Activated naive CD8-positive, alpha-beta T cell treated with anti-CD3 and anti-CD28 coated beads, Interleukin-2, amount 50 U/mL, for 16 hours (primary cell): Measurements from ENCODE around the gene FAM161B.
"Not testable (repeated sequence)": the region's sequence is repeated elsewhere in the genome, so short reads cannot be mapped to it uniquely, and the experiment has no call there.

ENCODE experiments used
- DNase-seq: peaks from one replicate; pipeline ENCODE4 v3.0.0-alpha.2; 2020; ENCODE audit warnings: low read depth, low spot score

Gene FAM161B

GRCh38 chr14:73944432-73945158 lies 5.3 kb downstream of the FAM161B start:
- DNase-seq, result no peak

- no peak for DNase-seq
Observed at GRCh38 chr14:73943083-73943482, 6.8 kb downstream of the FAM161B start.

- no peak for DNase-seq
Observed at GRCh38 chr14:73942180-73942579, 7.7 kb downstream of the FAM161B start.

GRCh38 chr14:73937012-73937411 lies 12.9 kb downstream of the FAM161B start:
- no peak for DNase-seq

GRCh38 chr14:73936548-73936947 lies 13.3 kb downstream of the FAM161B start:
- DNase-seq, result no peak

- no peak for DNase-seq
Observed at GRCh38 chr14:73935666-73936065, 14.2 kb downstream of the FAM161B start.

- DNase-seq, result no peak
Observed at GRCh38 chr14:73924337-73924736, 25.6 kb downstream of the FAM161B start.

- not testable (repeated sequence) for DNase-seq
Observed at GRCh38 chr14:73919457-73919856, 30.4 kb downstream of the FAM161B start.

- no peak for DNase-seq
Observed at GRCh38 chr14:73916324-73916723, 33.6 kb downstream of the FAM161B start.

- DNase-seq, result no peak
Observed at GRCh38 chr14:73913256-73913655, 36.6 kb downstream of the FAM161B start.

GRCh38 chr14:73909681-73910080 lies 40.2 kb downstream of the FAM161B start:
- DNase-seq, result no peak

GRCh38 chr14:73903028-73903427 lies 46.9 kb downstream of the FAM161B start:
- no peak for DNase-seq

- DNase-seq, result no peak
Observed at GRCh38 chr14:73896521-73896920, 53.4 kb downstream of the FAM161B start.

GRCh38 chr14:73895939-73896338 lies 54.0 kb downstream of the FAM161B start:
- DNase-seq, result no peak

GRCh38 chr14:73894180-73894687 lies 55.7 kb downstream of the FAM161B start:
- DNase-seq, result not testable (repeated sequence)

GRCh38 chr14:73889376-73889775 lies 60.5 kb downstream of the FAM161B start:
- DNase-seq, result no peak

GRCh38 chr14:73888971-73889370 lies 60.9 kb downstream of the FAM161B start:
- DNase-seq, result no peak

GRCh38 chr14:73888460-73888725 lies 61.5 kb downstream of the FAM161B start:
- DNase-seq, result no peak

- no peak for DNase-seq
Observed at GRCh38 chr14:73887694-73888459, 62.0 kb downstream of the FAM161B start.

- DNase-seq, result no peak
Observed at GRCh38 chr14:73887318-73887616, 62.6 kb downstream of the FAM161B start.

GRCh38 chr14:73886449-73887317 lies 63.2 kb downstream of the FAM161B start, which contains the start of gene ZNF410:
ZNF410 (plus strand) TSS chr14:73886859; CDS start chr14:73892176, 5,317 bp downstream.
- peak; percentile 82 for DNase-seq
